Right renal cortex interstitium (tissue), 3 donors: ENCODE results near the gene GBP2. TPM values are rescaled to one million over a fixed set of nuclear protein-coding genes. Genes with fewer than 3 reads are reported as not detected.

Experiments
- DNase-seq, 3 donors: peaks; one replicate each; pipeline ENCODE4 v3.0.0-alpha.2; 2013; ENCODE audit warnings: low read depth in 3 of 3, low spot score in 2 of 3
- polyA plus RNA-seq, 3 donors: library from polyadenylated mRNA; unstranded; fragments of 120-200 nt; gene quantifications; one replicate each; pipeline ENCODE4 v1.2.1, GENCODE V29; 2013; ENCODE audit not compliant: insufficient read length in 3 of 3

The GBP2 gene, protein sequence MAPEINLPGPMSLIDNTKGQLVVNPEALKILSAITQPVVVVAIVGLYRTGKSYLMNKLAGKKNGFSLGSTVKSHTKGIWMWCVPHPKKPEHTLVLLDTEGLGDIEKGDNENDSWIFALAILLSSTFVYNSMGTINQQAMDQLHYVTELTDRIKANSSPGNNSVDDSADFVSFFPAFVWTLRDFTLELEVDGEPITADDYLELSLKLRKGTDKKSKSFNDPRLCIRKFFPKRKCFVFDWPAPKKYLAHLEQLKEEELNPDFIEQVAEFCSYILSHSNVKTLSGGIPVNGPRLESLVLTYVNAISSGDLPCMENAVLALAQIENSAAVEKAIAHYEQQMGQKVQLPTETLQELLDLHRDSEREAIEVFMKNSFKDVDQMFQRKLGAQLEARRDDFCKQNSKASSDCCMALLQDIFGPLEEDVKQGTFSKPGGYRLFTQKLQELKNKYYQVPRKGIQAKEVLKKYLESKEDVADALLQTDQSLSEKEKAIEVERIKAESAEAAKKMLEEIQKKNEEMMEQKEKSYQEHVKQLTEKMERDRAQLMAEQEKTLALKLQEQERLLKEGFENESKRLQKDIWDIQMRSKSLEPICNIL
- 1 to 10 TPM; 1.8 to 4.0 (median 3.5) TPM for polyA plus RNA-seq

DNA sequence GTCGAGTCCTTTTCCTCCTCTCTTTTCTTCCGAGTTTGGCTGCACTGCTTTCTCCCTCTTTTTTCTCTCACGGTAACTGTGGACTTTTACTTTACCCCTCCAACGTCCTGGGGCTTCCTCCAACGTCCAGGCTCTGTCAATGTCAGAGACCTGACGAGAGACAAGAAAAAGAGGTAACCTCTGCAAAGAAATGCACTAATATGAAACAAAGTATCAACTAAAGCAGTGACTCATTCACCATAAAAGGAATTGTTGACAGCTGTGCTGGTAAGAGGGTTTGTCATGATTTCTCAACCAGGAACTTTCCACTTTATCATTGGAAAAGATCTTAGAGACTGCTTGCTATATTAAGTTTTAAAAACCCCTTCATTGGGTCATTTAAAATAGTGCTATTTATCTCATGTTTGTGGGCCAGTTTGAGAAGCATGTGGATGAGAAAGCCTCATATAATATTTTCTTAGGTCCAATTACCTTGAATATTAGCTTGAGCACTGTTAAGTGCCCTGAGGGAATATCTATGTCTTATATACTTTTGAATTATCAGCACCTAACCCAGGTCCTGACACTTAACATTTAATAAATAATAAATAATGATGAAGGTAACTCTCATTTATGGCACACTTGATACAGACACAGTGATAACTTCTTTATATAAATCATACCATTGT is at the start of gene GBP2:
Gene GBP2, minus strand, starts transcription at position 202 of the 668 bp plus-strand sequence. CDS start 4,148 bp downstream, outside the sequence.
- DNase-seq: no peak

DNA sequence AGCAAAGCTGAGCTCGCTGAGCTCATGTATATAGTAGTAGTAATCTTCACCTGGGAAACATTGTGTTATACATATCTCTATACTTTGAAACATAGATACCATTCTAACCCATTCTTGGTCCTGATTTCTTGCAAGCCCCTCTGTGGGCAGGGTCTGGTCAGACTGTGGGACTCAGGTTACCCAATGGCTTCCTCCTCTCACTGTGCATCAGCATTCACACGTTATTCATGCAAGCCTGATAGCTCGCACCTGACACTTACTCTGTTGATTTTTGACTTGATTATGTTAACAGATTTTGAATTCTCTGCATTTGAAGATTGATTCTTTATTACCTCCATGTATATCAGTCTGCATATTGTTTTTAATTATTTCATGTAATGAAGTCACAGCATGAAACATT is 48.6 kb upstream of the GBP2 start:
- no peak for DNase-seq

DNA sequence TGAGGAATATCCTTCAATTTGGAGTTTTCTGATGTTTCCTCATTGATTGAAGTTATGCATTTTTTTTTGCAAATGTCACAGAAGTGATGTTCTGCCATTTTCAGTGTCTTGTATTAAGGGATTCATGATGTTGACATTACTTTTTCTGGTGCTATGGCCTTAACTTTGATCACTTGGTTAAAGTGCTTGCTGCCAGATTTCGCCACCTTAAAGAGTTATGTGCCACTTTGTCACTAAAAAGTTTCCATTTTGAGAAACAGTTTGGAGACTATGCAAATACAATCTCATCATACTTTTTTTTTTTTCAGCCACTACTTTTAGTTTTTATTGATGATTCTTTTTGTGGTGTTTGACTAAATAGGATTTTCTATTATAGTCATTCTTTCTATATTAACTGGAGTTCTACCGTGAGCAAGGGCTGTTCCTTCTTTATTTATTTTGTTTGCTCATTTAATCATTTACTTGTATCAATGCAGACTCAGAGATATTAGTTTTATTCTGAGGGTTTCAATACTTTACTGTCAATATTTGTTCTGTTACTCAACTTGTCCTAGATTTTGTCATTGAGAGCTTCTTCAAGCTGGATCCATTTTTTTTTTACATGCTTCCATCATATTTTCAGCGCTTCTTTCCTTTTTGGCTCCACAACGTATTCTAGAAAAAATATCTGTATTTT is 46.7 kb upstream of the GBP2 start:
- no peak for DNase-seq

DNA sequence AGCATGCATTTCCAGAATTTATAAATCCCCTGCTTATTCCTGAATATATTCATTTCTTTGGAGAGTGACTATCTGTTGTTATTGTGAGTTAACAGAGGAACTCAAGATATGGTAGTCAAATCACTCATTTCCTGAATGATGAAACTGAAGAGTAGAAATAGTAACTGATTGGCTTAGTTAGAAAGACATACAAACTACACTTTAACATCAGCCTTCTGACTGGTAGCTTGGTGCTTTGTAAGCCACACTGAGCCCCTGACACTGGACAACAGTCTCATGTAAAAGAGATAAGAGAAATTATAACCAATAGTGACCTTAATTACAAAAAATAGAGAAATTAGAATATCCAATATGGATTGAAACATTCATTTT is 45.1 kb upstream of the GBP2 start:
- no peak for DNase-seq

DNA sequence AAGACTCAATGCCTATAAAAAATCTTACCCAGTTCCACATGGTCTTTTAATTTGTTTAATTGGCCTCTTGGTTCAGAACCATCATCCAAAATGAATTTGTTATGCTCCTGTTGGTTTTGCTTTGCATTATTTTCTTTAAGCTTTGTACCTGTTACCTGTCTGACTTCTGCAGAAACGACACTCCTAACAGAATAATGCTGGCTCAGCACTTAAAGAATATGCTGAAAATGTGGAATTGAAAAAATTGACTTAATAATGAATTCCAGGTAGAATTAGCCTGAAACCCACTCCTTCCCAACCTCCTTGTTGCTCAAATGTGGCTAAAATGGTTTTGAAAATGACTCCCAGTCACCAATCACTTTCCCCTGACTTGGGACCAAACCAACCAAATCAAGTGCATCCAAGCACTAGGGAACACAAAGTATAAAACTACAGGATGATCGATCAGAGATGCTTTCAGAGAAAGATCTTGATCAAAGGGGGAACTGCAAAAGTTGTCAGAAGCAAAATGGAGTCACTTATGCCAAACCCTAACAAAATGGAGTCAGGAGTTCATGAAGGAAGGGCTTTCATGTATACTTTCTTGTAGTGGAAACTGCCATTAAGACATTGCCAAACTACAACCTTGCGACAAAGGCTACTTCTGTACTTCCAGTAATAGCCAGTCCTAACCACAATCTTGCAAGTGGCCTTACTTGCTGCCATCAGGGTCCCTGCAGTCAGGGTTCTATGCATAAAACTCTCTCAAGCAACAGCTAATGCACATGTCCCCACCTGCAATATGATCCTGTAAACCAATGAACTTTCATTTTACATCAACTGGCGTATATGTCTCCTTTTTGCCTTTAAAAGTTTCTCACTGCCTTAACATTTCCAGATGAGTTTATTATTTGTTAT is 44.5 kb upstream of the GBP2 start:
- DNase-seq: no peak

DNA sequence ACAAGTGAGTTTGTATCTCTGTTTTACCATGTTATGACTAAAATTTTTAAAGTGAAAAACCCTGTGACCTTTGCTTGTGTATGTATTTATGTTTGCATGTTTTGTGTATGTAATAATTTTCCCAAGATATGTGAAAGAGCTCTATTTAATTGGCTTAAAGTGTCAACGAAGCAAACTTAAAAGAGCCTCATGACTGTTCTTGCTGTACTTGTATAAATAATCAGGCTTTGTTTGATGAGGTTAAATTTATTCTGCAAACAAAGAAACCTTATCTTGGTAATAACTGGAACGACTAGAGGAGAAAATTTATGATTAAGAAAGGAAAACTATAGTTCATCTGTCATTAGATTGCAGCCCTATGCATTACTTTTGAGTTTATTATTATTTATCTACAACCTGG is 43.3 kb upstream of the GBP2 start:
- DNase-seq: no peak

DNA sequence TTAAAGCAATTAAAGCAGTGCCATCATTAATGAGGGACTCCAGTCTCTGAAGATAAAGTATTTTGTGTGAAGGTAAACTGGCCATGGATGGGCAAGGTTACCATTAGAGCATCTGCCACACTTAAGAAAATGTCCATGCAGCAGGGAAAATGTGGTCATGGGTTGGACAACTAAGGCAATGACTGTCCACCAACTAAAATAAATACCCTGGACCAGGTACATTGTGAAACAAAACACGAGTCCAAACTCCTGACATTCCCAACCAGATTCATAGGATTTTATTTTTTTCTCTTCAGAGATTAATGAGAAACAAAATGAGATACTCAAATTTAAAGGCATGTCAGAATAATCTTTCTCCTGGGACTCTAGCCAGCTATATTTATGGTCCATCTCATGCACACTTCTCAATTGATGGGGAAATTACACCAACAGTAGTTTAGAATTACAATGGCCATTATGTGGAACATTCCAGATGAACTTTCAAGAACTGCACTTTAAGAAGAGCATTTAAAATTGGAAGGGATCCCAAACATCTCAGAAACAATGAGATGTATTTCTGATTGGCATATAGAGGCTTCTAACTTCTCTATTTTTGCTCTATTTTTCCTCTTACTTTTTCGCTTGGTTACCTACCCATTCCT is 41.8 kb upstream of the GBP2 start:
- DNase-seq: no peak

DNA sequence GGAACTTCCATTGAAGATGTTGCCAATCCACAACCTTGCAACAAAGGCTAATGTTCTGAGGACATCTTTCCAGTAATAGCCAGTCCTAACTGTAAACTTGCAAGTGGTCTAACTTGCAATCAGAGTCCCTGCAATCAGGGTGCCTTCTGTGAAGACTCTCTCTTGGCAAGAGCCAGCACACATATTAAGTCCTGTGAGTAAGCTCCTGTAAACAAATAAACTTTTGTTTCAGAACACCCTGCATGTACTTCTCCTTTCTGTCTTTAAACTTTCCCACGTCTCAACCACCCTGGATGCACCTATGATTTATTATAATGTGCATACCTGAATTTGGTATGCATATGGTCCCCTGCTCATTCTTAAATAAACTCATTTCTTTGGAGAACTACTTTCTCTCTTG is 40.8 kb upstream of the GBP2 start:
- no peak for DNase-seq

DNA sequence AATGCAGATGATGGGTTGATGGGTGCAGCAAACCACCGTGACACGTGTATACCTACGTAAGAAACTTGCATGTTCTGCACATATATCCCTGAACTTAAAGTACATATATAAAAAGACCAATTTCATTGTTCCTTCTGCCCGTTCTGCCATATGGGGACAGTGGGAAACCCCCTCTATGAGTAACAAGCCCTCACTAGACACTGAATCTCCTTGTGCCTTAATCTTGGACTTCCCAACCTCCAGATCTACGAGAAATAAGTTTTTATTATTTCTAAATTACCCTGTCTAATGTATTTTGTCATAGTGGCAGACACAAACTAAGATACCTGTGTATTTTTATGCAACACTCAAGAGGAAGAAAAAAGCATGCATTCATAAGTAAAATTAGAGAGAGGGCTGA is 39.9 kb upstream of the GBP2 start:
- no peak for DNase-seq

DNA sequence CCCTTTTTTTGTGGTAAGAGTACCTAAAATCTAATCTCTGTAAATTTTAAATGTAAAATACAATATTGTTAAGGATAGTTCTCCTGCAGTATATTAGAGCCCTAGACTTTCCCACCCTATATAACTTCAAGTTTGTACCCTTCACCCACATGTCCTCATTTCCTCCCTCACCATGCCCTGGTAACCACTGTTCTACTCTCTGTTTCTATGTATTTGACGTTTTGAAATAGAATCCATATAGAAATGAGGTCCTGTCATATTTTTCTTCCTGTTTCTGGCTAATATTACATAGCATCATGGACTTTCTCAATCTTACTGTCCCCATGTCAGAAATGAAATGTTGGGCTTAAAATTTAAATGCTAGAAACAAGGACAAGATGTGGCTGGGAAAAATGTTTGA is 25.1 kb upstream of the GBP2 start:
- no peak for DNase-seq

DNA sequence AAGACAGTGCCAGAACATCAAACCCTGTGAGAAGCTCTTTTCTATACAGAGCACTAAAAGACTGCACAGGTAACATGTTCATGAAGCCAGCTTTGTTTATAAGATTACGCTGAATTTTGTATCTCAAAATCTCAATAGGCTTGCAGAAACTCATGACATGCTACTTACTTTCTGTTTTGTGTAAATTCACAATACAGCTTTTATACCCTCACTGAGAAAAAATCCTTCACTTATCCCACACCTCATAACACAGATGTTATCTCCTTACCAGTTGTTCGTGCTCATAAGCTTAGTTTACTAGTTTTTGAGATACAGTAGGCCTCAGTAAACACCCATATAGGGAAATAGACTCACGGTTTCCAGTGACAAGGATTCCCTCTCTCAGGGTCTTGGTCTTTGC is 24.1 kb upstream of the GBP2 start:
- DNase-seq: no peak

DNA sequence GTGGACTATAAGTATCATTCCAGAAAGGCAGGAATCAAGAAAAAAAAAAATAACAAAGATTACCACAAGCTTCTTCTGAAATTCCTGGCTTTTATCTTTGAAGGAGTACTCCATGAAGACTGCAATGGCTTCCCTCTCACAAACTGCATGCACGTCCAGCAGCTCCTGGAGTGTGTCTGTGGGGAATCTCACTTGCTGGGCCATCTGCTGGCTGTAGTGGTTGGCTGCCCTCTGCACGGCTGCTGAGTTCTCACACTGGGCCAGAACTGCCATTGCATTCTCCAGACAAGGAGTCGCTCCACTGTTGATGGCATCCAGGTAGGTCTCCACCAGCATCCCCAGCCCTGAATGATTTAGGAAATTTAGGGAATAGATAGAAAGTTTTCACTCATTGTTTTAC is 23.3 kb upstream of the GBP2 start:
- DNase-seq: no peak

DNA sequence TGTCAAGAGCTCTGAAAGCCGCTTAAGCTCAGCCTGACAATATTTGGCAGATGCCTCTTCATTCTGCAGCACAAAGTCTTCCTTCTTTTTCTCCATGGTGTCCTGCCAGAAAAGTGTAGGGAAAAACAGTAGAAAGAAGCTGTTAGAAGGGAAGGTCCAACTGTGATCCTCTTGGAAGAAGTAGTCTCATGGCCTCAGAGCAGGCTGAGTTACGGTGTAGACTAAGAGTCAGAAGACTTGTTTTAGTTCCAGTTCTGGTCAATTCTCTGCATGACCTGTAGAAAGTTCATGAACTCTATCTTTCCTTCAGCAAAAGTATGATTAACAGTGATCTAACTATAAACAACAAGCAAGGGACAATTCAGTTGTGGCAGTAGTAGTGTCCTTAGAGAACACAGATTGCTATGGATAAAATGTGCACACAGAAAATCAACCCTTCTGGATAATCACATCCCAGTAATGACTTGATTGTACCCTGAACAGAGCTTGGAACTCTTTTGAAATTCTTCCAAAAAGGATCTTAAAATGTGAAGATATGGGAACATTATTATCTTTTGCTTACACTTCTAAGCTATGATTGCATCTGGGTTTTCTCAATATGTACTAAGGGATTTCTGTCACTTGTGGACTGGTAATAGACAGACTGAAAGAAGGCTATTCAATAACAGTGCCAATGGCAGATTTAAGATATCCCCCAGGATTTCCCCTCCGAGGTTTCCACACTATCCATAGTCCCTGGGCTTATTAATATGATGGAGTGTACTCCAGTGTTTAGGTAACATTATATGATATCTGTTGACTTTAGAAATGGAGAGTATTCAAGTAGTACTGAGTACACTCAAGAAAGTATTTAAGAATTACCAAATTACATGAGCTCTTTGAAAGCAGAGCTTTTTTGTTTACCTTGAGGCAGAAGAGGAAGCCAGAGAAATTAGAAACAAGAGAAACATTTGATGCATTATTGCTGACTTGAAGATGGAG is 22.1 kb upstream of the GBP2 start:
- DNase-seq: no peak

DNA sequence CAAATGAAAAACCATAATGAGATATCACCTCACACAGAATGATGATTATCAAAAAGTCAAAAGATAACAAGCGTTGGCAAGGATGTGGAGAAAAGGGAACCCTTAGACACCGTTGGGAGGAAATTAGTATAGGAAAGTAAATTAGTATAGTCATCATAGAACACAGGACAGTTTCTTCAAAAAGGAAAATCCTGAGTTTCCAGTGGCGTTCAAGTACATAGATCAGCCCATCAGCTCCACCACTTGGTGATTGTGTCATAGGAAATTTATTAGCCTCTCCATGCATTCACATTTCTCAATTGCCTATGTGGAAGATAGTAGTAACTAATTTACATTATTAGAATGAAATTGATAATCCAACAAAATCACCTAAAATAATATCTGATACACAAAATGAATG is 20.8 kb upstream of the GBP2 start:
- no peak for DNase-seq

DNA sequence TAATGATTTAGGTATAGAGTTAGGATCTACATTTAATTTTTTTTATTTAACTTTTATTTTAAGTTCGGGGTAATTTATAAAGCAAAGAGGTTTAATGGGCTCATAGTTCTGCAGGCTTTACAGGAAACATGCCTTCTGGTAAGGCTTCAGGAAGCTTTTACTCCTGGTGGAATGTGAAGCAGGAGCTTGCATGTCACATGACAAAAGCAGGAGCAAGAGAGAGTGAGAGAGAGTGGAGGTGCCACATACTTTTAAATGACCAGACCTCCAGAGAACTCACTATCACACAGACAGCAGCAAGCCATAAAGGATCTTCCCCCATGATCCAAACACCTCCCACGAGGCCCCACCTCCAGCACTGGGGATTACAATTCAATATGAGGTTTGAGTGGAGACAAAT is 17.6 kb upstream of the GBP2 start:
- DNase-seq: no peak

DNA sequence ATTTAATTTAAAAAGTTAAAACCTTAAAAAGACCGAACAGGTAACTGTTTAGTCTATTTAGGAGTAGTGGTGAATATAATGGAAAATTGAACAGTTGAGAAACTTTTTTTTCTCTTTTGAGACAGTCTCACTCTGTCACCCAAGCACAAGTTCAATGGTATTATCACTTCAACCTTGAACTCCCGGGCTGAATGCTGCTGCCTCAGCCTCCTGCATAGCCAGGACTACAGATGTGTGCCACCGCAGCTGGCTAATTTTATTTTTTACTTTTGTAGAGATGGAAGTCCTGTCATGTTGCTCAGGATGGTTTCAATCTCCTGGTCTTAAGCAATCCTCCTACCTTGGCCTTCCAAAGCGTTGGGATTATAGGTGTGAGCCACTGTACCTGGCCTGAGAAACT is 16.2 kb upstream of the GBP2 start:
- no peak for DNase-seq

DNA sequence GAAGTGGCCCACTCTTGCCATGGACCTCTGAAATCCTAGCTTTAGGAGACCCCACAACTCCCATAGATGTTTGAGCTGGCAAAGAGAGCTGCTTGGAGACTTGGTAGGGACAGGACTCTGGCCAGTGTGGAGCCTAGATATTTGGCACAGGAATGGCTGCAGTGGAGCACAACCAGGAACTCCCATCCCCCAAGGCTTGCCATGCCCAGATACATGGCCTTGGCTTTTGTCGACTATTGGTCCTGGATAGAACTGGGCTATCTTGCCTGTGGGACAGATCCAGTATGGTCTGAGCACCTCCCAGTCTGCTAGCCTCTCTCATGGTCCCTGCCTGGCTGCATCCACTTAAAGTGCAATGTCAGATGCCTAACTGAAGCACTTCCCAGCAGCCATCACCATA is 7.8 kb upstream of the GBP2 start:
- no peak for DNase-seq

DNA sequence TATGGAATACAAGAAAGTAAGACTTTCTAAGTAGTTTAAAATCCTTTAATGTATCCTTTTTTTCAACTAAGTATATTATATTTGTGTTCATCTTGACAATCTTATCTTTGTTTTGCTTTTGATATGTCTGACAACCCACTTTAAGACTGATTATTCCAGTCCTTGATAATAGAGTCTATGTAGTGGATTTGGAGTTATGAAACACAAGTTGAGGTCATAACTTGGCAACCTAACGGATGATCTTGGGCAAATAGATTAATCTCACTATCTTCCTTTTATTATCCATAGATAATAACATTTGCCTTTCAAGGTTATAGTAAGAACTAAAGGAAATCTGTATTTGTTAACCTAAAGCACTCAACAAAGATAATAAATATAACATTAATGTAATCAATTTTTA is 4.8 kb upstream of the GBP2 start:
- DNase-seq: no peak

DNA sequence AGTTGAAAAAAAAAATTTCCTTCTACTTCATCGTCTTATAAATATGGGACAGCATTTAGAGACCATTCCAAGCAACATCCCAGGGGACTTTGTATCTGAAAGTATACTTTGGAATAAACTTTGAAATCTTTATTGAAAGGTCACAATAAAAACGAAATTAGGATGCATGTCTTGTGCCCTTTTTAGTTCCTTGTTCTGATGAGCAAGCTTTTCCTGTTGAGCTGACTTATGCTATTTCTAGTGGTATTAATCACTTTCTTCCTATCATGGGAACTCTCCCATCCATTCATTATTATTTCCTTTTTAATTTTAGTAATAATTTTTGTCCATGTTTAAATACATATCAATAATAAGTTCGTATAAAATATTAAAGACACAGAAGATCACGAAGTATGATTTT is 4.0 kb upstream of the GBP2 start:
- DNase-seq: no peak
